T-helper 1 cell treated with Interleukin-12 subunit alpha and Interleukin-12 subunit beta and Interleukin-4 antibody, amounts not matched to agents 30 ng/mL and 1 ng/mL, for 36 hours (primary cell): ENCODE results near the gene TGFBR3. TPM values are rescaled to one million over a fixed set of nuclear protein-coding genes. Genes with fewer than 3 reads are reported as not detected.
"Not testable (repeated sequence)": the region's sequence is repeated elsewhere in the genome, so short reads cannot be mapped to it uniquely, and the experiment has no call there.

Experiments
- intact Hi-C: fragments of 100-400 bp; cut with micrococcal nuclease; formaldehyde crosslinking; loops from one replicate; pipeline ENCODE4 v1.15.1; 2024
- total RNA-seq: library from RNA; stranded (reverse); gene quantifications from 2 replicates; pipeline ENCODE4 v1.2.3, GENCODE V29; 2022

The TGFBR3 gene
- total RNA-seq, 1 donor from 2014 or later: 12.9 TPM

GRCh38 chr1:91851130-91852010 lies 34.6 kb downstream of the TGFBR3 start:
- intact Hi-C loops: no loop called here

DNA sequence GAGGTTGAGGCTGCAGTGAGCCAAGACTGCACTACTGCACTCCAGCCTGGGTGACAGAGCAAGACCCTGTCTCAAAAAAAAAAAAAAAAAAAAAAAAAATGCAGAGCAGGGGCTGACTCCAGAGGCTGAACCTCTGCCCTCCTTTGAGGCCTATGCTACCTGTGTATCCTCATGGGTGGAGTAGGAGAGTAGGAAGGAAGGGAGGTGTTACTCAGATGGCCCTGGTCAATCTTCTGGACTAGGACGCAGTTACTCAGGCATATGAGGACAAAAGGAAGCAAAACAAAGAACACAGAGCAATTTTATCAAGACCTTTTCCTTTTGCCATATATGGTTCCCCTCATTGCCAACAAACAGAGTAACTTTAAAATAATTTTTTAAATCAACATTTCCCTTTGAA lies 35.2 kb downstream of the TGFBR3 start:
- intact Hi-C loops: no loop called here

DNA sequence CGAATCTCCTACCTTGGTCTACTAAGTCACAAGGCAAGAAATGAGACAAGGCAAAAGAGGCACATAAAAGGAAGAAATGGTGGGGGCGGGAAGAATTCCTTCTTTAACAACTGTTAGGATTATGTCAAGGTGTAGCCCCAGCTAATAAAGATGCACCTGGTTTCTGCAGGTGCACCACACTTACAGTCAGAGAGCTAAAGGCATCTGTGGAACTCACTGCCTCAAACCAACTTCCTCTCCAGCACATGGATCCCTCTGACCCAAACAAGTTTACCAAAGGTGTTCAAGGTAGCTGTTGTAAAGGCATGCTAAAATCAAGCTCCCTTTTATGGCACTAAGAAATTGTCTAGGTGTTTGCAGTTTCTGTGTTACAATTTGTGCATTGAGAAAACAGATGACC lies 38.1 kb downstream of the TGFBR3 start:
- intact Hi-C loops: no loop called here

DNA sequence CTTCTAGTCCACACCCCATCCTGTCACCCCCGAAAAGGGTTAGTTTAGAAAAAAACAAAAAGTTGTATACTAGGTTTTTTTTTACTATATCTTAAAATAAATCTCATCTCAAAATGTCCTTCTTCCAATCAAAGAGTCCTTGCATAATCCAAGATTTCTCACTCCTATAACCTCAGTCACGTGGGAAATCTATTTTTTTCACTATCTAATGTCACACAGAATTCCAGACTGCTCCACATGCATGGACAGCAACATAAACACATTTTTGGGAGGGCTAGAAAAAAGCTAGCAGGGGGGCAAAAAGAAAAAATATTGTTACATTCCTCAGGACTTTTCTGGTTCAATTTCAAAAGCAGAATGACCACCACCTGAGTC lies 39.3 kb downstream of the TGFBR3 start:
- intact Hi-C loops: no loop called here

DNA sequence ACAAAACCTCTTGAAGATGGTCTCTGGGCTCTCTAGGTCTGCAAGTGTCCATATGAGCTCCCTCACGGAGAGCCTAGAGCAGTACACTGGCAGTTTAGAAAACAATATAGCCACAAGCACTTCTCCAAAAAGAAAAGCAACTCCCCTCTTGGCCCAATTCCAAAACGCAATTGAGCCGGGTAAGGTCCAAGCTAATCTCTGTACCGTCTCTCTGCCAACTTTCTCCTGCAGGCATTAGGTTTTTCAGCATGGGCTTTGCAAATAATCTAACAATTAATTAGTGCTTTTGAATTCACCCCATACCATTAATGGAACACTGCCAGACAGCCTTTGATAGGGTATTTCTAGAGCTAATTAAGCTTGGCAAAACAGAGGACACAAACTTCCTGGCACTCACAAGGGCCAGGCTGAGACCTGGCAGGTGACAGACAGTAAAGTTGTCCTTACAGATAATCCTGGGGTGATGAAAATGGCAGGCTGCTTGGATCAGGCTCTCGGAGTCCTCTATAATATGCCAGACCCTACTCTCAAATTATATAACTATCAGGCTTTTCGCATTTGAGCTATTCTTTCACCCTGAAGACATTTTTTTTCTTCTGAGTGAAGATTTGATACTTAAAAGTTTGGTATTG lies 39.8 kb downstream of the TGFBR3 start:
- intact Hi-C loops: no loop called here

GRCh38 chr1:91844862-91845528 lies 41.0 kb downstream of the TGFBR3 start:
- intact Hi-C loops: no loop called here

DNA sequence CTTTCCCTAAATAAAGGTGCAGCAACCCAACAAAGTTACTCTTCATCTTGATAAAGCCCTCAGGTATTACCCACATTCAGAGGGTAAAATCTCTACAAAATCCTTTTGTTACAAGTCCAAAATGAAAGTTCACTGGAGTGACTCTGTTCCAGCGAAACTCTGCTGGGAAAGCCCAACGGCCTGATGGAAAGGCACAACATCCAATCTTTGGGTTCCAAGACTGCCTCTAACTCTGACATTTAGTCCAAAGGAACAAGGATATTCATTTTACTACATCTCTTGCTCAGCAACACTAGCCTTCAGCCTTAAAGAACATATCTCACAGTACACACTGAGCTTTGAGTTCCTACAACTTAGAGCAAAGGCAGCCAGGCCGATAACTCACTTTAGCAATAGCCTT lies 42.1 kb downstream of the TGFBR3 start:
- intact Hi-C loops: no loop called here

DNA sequence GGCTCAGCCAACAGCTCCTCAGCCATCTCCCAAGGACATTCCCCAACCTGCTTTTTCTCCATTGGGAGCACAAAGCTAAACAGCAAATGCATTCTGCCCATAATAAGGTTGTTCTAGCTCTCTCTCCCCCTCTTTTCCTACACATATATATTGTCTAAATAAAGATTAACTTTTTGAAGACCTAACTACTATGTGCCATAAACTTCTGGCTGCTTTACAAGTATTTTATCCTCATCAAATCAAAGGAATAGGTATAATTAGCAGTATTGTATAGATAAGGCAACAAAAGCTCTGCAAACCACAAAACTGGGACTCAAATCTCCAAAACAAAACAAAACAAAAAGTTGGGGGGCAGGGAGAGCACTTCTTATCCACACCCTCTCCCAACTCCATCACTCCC lies 43.4 kb downstream of the TGFBR3 start:
- intact Hi-C loops: no loop called here

GRCh38 chr1:91842056-91842455 lies 43.9 kb downstream of the TGFBR3 start:
- intact Hi-C loops: no loop called here

- intact Hi-C loops: not testable (repeated sequence)
Measured at GRCh38 chr1:91840276-91840675, 45.7 kb downstream of the TGFBR3 start.

DNA sequence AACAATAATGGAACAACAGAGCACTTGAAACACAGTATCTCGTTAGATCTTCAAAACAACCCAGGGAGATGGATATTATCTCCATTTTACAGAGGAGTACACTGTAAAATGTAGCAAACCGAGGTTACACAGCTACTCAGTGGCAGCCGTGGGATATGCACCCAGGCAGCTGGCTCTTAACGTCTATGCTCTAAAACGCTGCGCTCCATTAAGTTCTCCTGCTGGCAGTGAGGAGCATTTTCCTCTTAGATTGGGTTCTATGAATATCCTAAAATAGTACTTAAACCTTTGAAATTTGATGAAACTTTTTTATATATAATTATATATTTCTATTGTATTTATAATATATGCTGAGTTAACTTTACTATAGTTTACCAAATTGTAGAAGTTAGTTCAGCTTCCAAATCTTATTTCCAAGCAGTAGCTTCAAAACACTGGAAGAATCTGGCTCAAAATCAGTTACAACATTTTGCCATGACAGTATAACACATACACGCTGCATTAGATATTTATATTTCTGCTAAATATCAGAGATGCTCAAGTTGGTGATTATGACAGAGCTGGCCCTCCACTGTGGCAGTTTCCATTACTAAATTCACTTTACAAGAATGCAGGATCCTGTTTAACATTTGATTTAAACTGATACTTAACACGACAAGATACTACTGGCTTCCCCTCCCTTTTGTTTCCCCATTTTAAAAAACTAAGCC lies 49.5 kb downstream of the TGFBR3 start:
- intact Hi-C loops: no loop called here

DNA sequence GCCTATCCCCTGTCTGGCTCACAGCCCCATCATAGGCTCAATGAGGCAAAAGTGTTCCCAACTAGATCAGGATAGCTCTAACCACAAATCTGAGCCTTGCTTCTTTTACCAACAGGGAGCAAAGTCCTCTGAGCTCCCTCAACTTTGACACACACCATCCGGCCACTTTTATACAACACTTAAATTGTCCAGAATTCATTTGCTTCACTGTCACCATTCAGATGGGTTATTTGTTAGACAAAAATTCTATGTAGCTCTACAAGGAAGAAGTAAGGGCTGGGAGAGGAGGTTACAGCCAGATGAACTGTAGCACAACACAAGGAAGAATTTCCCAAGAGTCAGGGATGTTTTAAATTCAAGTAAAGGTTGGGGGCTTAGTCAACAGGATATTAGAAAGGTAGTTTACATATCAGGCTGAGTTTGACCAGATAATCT lies 50.8 kb downstream of the TGFBR3 start:
- intact Hi-C loops: no loop called here

- intact Hi-C loops: not testable (repeated sequence)
Measured at GRCh38 chr1:91834549-91834948, 51.4 kb downstream of the TGFBR3 start.

- intact Hi-C loops: no loop called here
Measured at GRCh38 chr1:91833946-91834345, 52.0 kb downstream of the TGFBR3 start.

DNA sequence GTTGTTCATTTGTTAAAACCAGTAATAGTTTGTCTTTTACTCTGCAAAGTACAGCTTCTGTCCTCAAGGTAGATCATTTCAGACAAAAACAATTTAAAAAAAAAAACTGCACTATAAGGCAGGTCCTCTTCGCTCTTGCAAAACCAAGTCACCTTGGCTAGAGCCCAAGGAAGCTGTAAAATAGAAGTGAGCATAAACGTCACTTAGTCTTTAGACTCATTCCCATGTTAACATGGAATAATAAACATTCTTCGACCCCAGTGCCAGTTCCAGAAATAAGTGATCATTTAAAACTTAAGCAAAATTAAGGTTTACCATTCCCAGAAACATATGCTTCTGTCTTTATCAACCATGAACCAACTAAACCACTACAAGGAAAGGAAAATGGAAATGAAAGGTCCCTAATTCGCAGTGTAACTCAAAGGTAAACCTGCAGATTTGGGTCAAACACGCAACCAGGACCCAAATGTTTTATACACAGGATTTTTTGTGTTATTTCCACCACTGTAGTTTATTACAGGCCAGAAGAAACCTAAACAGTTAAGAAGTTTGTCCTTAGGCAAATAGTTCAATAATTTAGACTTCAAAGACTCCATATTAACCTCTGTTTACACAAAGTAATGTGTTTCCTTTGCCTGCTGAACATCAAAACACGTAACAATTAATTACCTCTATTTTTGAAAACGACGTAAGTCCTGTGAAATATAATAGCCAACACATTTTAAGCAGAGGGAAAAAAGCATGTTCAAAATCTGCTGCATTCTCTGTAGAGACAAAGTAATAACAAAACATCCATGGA lies 54.6 kb downstream of the TGFBR3 start:
- intact Hi-C loops: no loop called here

GRCh38 chr1:91830242-91831131 lies 55.5 kb downstream of the TGFBR3 start:
- intact Hi-C loops: no loop called here

DNA sequence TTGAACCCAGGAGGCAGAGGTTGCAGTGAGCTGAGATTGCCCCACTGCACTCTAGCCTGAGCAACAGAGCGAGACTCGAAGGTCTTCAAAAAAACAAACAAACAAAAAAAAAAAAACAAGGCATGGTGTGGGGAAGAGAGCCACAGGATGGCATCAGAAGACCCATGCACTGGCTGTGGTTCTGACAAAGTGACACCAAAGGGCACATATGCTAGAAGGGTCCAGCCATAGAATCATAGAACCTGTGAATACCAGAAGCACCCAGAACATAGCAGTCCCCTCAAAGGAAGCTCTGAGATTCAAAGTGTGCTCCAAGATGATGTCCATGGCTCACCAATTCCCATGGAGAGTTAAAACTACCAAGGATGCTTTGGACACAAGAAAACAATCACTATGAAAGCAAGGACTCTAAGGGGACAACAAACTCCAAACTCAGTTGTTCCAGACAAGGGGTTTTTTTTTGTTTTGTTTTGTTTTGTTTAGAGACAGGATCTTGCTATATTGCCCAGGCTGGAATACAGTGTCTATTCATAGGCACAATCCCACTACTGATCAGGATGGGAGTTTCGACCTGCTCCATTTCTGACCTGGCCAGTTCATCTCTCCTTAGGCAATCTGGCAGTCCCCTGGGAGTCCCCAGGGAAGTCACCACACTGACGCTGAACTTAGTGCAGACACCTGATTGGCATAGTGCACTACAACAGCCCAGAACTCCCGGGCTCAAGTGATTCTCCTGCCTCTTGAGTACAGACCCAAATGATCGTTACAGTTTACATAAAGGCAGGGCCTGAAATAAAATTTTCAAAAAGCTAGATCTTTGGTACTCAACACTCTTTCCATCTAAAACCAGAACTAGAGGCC lies 56.4 kb downstream of the TGFBR3 start:
- intact Hi-C loops: no loop called here

GRCh38 chr1:91828583-91829281 lies 57.2 kb downstream of the TGFBR3 start:
- intact Hi-C loops: no loop called here
